ENCODE data around the gene ADAMTS16. TPM values are rescaled to one million over a fixed set of nuclear protein-coding genes. Genes with fewer than 3 reads are reported as not detected.

ADAMTS16 gene
- total and polyA plus RNA-seq, 2 experiments from 2014 or later: 2.8 to 15.4 TPM

DNA sequence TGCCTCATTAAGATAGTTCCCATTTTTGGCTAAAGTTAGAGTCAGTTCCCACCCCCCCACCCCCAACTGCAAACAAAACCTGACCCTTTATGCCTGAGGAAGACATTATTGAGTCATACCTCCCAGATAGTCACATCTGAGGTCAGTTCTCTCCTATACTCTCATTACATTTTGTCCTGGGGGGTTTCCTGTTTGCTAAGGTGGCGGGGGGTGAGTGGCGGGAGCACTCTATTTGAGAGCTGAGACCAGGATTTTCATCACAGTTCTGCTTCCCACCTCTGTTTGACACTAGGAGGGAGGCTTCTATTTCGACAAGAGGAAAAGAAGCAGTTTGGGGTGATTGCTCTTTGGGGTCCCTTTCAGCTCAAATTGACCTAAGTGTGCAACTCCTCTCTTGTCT, 222.9 kb downstream of the ADAMTS16 start (continued):
- TF ChIP-seq, protein P1, sequence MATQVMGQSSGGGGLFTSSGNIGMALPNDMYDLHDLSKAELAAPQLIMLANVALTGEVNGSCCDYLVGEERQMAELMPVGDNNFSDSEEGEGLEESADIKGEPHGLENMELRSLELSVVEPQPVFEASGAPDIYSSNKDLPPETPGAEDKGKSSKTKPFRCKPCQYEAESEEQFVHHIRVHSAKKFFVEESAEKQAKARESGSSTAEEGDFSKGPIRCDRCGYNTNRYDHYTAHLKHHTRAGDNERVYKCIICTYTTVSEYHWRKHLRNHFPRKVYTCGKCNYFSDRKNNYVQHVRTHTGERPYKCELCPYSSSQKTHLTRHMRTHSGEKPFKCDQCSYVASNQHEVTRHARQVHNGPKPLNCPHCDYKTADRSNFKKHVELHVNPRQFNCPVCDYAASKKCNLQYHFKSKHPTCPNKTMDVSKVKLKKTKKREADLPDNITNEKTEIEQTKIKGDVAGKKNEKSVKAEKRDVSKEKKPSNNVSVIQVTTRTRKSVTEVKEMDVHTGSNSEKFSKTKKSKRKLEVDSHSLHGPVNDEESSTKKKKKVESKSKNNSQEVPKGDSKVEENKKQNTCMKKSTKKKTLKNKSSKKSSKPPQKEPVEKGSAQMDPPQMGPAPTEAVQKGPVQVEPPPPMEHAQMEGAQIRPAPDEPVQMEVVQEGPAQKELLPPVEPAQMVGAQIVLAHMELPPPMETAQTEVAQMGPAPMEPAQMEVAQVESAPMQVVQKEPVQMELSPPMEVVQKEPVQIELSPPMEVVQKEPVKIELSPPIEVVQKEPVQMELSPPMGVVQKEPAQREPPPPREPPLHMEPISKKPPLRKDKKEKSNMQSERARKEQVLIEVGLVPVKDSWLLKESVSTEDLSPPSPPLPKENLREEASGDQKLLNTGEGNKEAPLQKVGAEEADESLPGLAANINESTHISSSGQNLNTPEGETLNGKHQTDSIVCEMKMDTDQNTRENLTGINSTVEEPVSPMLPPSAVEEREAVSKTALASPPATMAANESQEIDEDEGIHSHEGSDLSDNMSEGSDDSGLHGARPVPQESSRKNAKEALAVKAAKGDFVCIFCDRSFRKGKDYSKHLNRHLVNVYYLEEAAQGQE (IDR thresholded peaks at IDR 0.05; ENCODE audit: unreplicated experiment): no peak
- no peak for TF ChIP-seq ZNF331 (CRISPR knock-in tag; IDR thresholded peaks at IDR 0.05; ENCODE audit: low read depth)

DNA sequence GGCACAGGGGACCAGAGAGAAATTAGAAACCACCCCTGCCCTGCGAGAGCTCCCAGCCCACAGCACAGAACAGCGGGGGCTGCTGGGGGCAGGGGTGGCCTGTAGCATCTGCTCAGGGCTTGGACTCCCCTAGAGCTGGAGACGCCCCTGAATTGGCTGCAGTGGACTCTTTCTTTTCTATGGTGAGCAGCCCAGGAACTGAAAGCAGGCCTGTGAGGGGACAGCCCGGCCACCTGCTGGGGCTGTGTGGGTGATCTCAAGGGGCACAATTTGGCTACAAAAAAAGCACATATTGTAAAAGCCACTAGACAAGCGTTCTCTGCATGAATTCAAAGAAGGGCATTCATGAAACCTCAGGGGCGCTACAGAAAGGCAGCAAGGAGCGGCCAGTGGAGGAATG, 224.8 kb downstream of the ADAMTS16 start:
- H3K79me2 ChIP-seq (replicated peaks; ENCODE audit: insufficient read depth): no peaks in the 10 kb centered on the region

More for the DNA sequence above, 224.8 kb downstream of the ADAMTS16 start:
- Mint-ChIP-seq H3K27me3 (ENCODE audit: insufficient read depth, low read depth, poor library complexity) (peaks cover 7% of the 10 kb centered on the region), H3K4me3 (no peak overlapping the region), H3K9me3 (no peaks in the 10 kb centered on the region), H3K36me3 (ENCODE audit: low read depth) (no peaks in the 10 kb centered on the region), H3K27ac (no peak overlapping the region), H3K4me1 (peaks cover 20% of the 10 kb centered on the region; the same call in 2 of the 3 replicates)
- no peaks in the 10 kb centered on the region for H4K20me1 ChIP-seq (replicated peaks; ENCODE audit: insufficient read depth)
- H3F3A ChIP-seq (replicated peaks; ENCODE audit: low read depth): no peaks in the 10 kb centered on the region
- peaks cover 7% of the 10 kb centered on the region; the same call in 1 of the 2 replicates for H3K4me1 ChIP-seq (ENCODE audit: insufficient read depth)
- H3K4me3 ChIP-seq: no peak overlapping the region
- no peaks in the 10 kb centered on the region for H3K36me3 ChIP-seq (ENCODE audit: insufficient read depth)
- H3K4me2 ChIP-seq: no peak overlapping the region
- no peak for ATAC-seq
- H2AFZ ChIP-seq: no peak overlapping the region
- no peaks in the 10 kb centered on the region for H3K27me3 ChIP-seq (ENCODE audit: insufficient read depth)
- no peak for DNase-seq (ENCODE audit: low spot score)
- TF ChIP-seq EZH2 (IDR thresholded peaks at IDR 0.05; ENCODE audit: low read depth, unreplicated experiment) (no peak), POLR2AphosphoS5 (IDR thresholded peaks at IDR 0.05; ENCODE audit: low read depth) (no peak), CREB1 (CRISPR knock-in tag; IDR thresholded peaks at IDR 0.05; ENCODE audit: low read depth) (no peak), EZH2phosphoT487 (IDR thresholded peaks at IDR 0.05; ENCODE audit: unreplicated experiment) (no peak), NANOG (IDR thresholded peaks at IDR 0.05; ENCODE audit: borderline replicate concordance) (no peak), ZNF331 (CRISPR knock-in tag; IDR thresholded peaks at IDR 0.05; ENCODE audit: low read depth) (no peak), JUNB (IDR thresholded peaks at IDR 0.05; ENCODE audit: unreplicated experiment) (no peak), STAT1 (IDR thresholded peaks at IDR 0.05; ENCODE audit: unreplicated experiment) (no peak), CTCF (conservative IDR thresholded peaks at IDR 0.05; ENCODE audit: low read depth in 2 of 2) (no peak)
- no peak overlapping the region for H3K27ac ChIP-seq (ENCODE audit: low read depth)
- 0 out of 2 replicates have a peak, but pooled peaks cover 3% of the 10 kb centered on the region for H3K9me2 ChIP-seq (ENCODE audit: insufficient read depth)
